ENCODE data around the gene EPG5.

The EPG5 gene

DNA sequence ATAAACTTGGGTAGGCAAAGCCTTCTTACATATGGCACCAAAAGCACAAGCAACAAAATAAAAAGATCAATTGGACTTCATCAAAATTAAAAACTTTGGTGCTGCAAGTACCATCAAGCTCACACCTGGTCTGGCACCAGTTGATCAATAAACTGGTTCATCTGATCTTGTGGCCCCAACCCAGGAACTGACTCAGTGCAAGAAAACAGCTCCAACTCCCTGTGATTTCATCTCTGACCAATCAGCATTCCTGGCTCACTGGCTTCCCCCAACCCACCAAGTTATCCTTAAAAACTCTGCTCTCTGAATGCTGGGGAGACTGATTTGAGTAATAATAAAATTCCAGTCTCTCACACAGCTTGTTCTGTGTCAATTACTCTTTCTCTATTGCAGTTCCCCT lies 8.4 kb downstream of the EPG5 start:
- in situ Hi-C loops (cut with MboI; ENCODE audit: low sequenced_read_pairs, unreplicated experiment): no loop called here
- no peak for TF ChIP-seq CTCF (IDR thresholded peaks at IDR 0.05; ENCODE audit: borderline replicate concordance, control extremely low read depth, extremely low read depth, insufficient read depth, missing control alignments)
- no peak for DNase-seq (ENCODE audit: low spot score)

- in situ Hi-C loops (cut with MboI; ENCODE audit: low sequenced_read_pairs, unreplicated experiment): no loop called here
- TF ChIP-seq CTCF (IDR thresholded peaks at IDR 0.05; ENCODE audit: borderline replicate concordance, control extremely low read depth, extremely low read depth, insufficient read depth, missing control alignments): no peak
- DNase-seq (ENCODE audit: low spot score): no peak
Observed at GRCh38 chr18:45958027-45958426, 9.1 kb downstream of the EPG5 start.

GRCh38 chr18:45957100-45957499 lies 10.0 kb downstream of the EPG5 start:
- in situ Hi-C loops (cut with MboI; ENCODE audit: low sequenced_read_pairs, unreplicated experiment): no loop called here
- no peak for TF ChIP-seq CTCF (IDR thresholded peaks at IDR 0.05; ENCODE audit: borderline replicate concordance, control extremely low read depth, extremely low read depth, insufficient read depth, missing control alignments)
- DNase-seq (ENCODE audit: low spot score): no peak

- no peak for TF ChIP-seq CTCF (IDR thresholded peaks at IDR 0.05; ENCODE audit: borderline replicate concordance, control extremely low read depth, extremely low read depth, insufficient read depth, missing control alignments)
- in situ Hi-C loops (cut with MboI; ENCODE audit: low sequenced_read_pairs, unreplicated experiment): no loop called here
- DNase-seq (ENCODE audit: low spot score): no peak
Observed at GRCh38 chr18:45954070-45954934, 12.8 kb downstream of the EPG5 start.

DNA sequence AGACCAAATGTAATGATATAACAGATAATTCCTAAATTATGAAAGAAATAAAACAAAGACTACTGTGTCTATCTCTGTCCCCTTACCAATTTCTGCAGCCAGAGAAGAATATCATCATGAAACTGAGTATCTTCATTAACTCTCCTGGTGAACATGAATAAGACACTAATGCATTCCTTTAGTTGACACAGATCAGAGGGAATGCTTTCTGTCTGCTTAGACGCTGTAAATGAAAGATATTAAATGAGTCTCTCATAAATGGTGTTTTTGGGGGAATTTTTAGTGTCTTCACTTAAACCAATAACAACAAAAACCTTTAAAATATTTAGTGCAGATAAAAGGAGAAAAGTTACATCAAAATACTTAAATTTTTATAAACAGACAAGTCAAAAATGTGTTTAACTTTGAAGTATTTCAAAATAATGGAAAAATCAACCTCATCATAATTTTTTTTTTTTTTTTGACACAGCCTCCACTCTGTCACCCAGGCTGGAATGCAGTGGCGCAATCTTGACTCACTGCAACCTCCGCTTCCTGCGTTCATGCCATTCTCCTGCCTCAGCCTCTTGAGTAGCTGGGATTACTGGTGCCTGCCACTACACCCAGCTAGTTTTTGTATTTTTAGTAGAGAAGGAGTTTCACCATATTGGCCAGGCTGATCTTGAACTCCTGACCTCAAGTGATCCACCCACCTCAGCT lies 16.0 kb downstream of the EPG5 start:
- in situ Hi-C loops (cut with MboI; ENCODE audit: low sequenced_read_pairs, unreplicated experiment): no loop called here
- no peak for TF ChIP-seq CTCF (IDR thresholded peaks at IDR 0.05; ENCODE audit: borderline replicate concordance, control extremely low read depth, extremely low read depth, insufficient read depth, missing control alignments)
- DNase-seq (ENCODE audit: low spot score): no peak

- no peak for DNase-seq (ENCODE audit: low spot score)
- TF ChIP-seq CTCF (IDR thresholded peaks at IDR 0.05; ENCODE audit: borderline replicate concordance, control extremely low read depth, extremely low read depth, insufficient read depth, missing control alignments): no peak
- in situ Hi-C loops (cut with MboI; ENCODE audit: low sequenced_read_pairs, unreplicated experiment): no loop called here
Observed at GRCh38 chr18:45945669-45946068, 21.5 kb downstream of the EPG5 start.

Measured in GM13976 (cell line).